K562 treated with DMSO at 1 percent for 48 hours (cell line): Measurements from ENCODE around the gene PDIA6. TPM values are rescaled to one million over a fixed set of nuclear protein-coding genes. Genes with fewer than 3 reads are reported as not detected.

ENCODE experiments used
- total RNA-seq: library from RNA; unstranded; fragments of 300-600 nt; gene quantifications from 2 replicates; pipeline ENCODE4 v1.2.3, GENCODE V29; 2022; ENCODE audit warnings: low replicate concordance; ENCODE audit errors: extremely low read depth

PDIA6 gene, protein sequence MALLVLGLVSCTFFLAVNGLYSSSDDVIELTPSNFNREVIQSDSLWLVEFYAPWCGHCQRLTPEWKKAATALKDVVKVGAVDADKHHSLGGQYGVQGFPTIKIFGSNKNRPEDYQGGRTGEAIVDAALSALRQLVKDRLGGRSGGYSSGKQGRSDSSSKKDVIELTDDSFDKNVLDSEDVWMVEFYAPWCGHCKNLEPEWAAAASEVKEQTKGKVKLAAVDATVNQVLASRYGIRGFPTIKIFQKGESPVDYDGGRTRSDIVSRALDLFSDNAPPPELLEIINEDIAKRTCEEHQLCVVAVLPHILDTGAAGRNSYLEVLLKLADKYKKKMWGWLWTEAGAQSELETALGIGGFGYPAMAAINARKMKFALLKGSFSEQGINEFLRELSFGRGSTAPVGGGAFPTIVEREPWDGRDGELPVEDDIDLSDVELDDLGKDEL
- 222 TPM in 1 of 2 replicates, not detected in the other for total RNA-seq

DNA sequence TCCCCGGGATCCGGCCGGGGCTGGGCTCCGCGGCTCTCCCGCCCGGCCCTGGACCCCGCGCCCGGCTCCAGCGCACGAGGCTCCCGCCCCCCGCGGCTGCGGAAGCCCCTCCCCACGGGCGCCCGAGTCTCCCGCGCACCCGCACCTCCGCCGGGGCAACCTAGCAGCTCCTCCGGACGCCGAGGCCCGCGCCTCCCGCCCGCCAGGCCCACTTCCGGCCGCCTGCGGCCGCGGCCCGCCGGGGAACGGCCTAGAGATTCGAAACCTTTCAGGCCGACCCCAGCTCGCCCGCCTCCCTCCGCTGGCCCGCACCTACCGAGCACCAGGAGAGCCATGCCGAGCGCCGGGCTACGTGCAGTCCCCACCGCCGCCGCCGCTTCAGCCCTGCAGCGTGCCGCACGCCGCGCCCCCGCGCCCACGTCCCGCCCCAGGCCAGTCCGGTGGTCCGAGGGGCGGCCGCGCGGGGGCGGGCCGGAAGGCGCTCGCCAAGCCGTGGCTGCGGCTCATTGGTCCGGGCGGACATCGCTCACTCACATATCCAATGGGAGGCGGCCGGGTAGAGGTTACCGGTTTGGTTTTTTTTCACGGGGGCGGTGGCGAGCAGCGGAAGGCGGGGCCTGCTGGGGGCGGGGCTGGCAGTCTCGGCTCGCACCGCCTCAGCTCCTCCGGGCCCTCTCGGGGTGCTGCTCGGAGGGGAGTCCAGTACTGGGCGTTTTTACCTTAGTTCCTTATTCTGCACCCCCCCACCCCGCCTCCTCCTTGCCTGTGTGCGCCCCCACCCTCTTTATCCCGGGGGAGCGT is at the start of gene PDIA6:
PDIA6 (minus strand) TSS at position 424 of the 801 bp plus-strand sequence; CDS start at position 335, 89 bp downstream.

Other genes starting within 250 kb of the PDIA6 start
- gene NOL10, start 122.8 kb downstream of the PDIA6 start, total RNA-seq, result not detected in 2 replicates
- gene ATP6V1C2, start 91.2 kb downstream of the PDIA6 start, total RNA-seq, result not detected in 2 replicates
- gene KCNF1, start 99.1 kb upstream of the PDIA6 start, total RNA-seq, result not detected in 2 replicates